Left lobe of liver (tissue), 2 donors: ENCODE results near the gene ORAI3. TPM values are rescaled to one million over a fixed set of nuclear protein-coding genes. Genes with fewer than 3 reads are reported as not detected.
"Not testable (repeated sequence)": the region's sequence is repeated elsewhere in the genome, so short reads cannot be mapped to it uniquely, and the experiment has no call there.

Source experiments
- ATAC-seq: fragments of 200-7000 bp; cut with Tn5 transposase; one replicate; pipeline ENCODE4 v1.9.1; 2020; ENCODE audit warnings: mild to moderate bottlenecking, moderate library complexity
- DNase-seq: peaks from one replicate; pipeline ENCODE4 v3.0.0-alpha.2; 2020; ENCODE audit warnings: low spot score
- total RNA-seq: library from RNA; stranded (reverse); gene quantifications from one replicate; pipeline ENCODE4 v1.2.1, GENCODE V29; 2021
- donor health status: DM: no; HTN: no; CAD: no; lungs with moderate emphysema.
- donor health status: DM: no; HTN: yes; CAD: no.

ORAI3 gene
- total RNA-seq, 1 donor from 2014 or later, result 51.3 TPM

GRCh38 chr16:30923554-30924075 is 25.3 kb upstream of the ORAI3 start, which contains the start of gene FBXL19:
FBXL19 (plus strand) TSS chr16:30923572; CDS start chr16:30925755, 2,183 bp downstream.
- no peak for ATAC-seq
- peak; percentile 59 for DNase-seq

GRCh38 chr16:30924076-30924912 is 24.6 kb upstream of the ORAI3 start:
- DNase-seq (peak; percentile 51), ATAC-seq (no peak)

- no peak for ATAC-seq
- no peak for DNase-seq
Observed at GRCh38 chr16:30924913-30925631, 23.8 kb upstream of the ORAI3 start.

GRCh38 chr16:30925632-30925987 is 23.3 kb upstream of the ORAI3 start:
- no peak for DNase-seq

GRCh38 chr16:30925995-30926811 is 22.7 kb upstream of the ORAI3 start:
- DNase-seq (no peak), ATAC-seq (no peak)

More at GRCh38 chr16:30925632-30925987, 23.3 kb upstream of the ORAI3 start:
- no peak for ATAC-seq

- no peak for DNase-seq
- no peak for ATAC-seq
Observed at GRCh38 chr16:30926937-30927788, 21.7 kb upstream of the ORAI3 start.

GRCh38 chr16:30927789-30928378 is 21.0 kb upstream of the ORAI3 start:
- peak; percentile 14 for ATAC-seq

GRCh38 chr16:30928390-30928789 is 20.5 kb upstream of the ORAI3 start:
- no peak for DNase-seq
- ATAC-seq, result no peak

More at GRCh38 chr16:30927789-30928378, 21.0 kb upstream of the ORAI3 start:
- DNase-seq, result peak; percentile 54

- DNase-seq (no peak), ATAC-seq (no peak)
Observed at GRCh38 chr16:30929167-30929566, 19.7 kb upstream of the ORAI3 start.

- DNase-seq, result no peak
- no peak for ATAC-seq
Observed at GRCh38 chr16:30930160-30930571, 18.7 kb upstream of the ORAI3 start.

- ATAC-seq (no peak), DNase-seq (no peak)
Observed at GRCh38 chr16:30931068-30931650, 17.7 kb upstream of the ORAI3 start.

GRCh38 chr16:30934827-30935557 is 13.9 kb upstream of the ORAI3 start:
- DNase-seq, result no peak

GRCh38 chr16:30937692-30938091 is 11.2 kb upstream of the ORAI3 start:
- DNase-seq (no peak), ATAC-seq (no peak)

More at GRCh38 chr16:30934827-30935557, 13.9 kb upstream of the ORAI3 start:
- peak; percentile 65 for ATAC-seq

- not testable (repeated sequence) for ATAC-seq, DNase-seq
Observed at GRCh38 chr16:30939571-30939970, 9.3 kb upstream of the ORAI3 start.

- DNase-seq (peak; percentile 83), ATAC-seq (peak; percentile 96)
Observed at GRCh38 chr16:30941600-30942425, 7.1 kb upstream of the ORAI3 start.

GRCh38 chr16:30942426-30942806 is 6.5 kb upstream of the ORAI3 start:
- ATAC-seq, result no peak

GRCh38 chr16:30944352-30944751 is 4.5 kb upstream of the ORAI3 start:
- no peak for DNase-seq
- no peak for ATAC-seq

More at GRCh38 chr16:30942426-30942806, 6.5 kb upstream of the ORAI3 start:
- no peak for DNase-seq
